Testis (tissue), 3 donors: Measurements from ENCODE around the gene RBM6. TPM values are rescaled to one million over a fixed set of nuclear protein-coding genes. Genes with fewer than 3 reads are reported as not detected.

Experiments
- DNase-seq: peaks from one replicate; pipeline ENCODE4 v3.0.0-alpha.2; 2019
- H3K27ac ChIP-seq, 2 donors: fragments of 200-600 bp; sonication (generic); one replicate each; pipeline ENCODE4 v1.5.1; 2019
- H3K27me3 ChIP-seq: fragments of 200-600 bp; sonication (generic); one replicate; pipeline ENCODE4 v1.5.1; 2019
- H3K36me3 ChIP-seq: fragments of 200-600 bp; sonication (generic); one replicate; pipeline ENCODE4 v1.5.1; 2017; ENCODE audit warnings: low read depth; ENCODE audit errors: missing control alignments
- H3K4me1 ChIP-seq: fragments of 200-600 bp; sonication (generic); one replicate; pipeline ENCODE4 v1.5.1; 2019
- H3K4me3 ChIP-seq, 2 donors: fragments of 200-600 bp; sonication (generic); one replicate each; pipeline ENCODE4 v1.5.1; 2017 to 2019
- H3K9me3 ChIP-seq: fragments of 200-600 bp; sonication (generic); one replicate; pipeline ENCODE4 v1.5.1; 2017
- CTCF ChIP-seq, 3 experiments: fragments of 450-650 bp in 2 of 3; fragments of 200-600 bp in 1 of 3; sonication (generic) in 1 of 3; IDR thresholded peaks; one replicate each; pipeline ENCODE4 v1.5.1; 2016 to 2019; ENCODE audit warnings: antibody characterized with exemption in 3 of 3, mild to moderate bottlenecking in 2 of 3, moderate library complexity in 1 of 3
- POLR2A ChIP-seq: fragments of 450-650 bp; IDR thresholded peaks from one replicate; pipeline ENCODE4 v1.6.1; 2017; ENCODE audit warnings: antibody characterized with exemption, mild to moderate bottlenecking, moderate library complexity
- WGBS, 2 donors: methylation state at CpG; one replicate each; pipeline ENCODE4 v1.1.5; 2018; 5-methylcytosine and 5-hydroxymethylcytosine counted together
- intact Hi-C: fragments of 100-400 bp; cut with DNase I; formaldehyde crosslinking; loops from one replicate; pipeline ENCODE4 v1.15.1; 2023; ENCODE audit warnings: low total_unique reads
- polyA plus RNA-seq: library from polyadenylated mRNA; stranded (reverse); fragments of 350-450 nt; fragmentation: Illumina TruSeq; extraction: RNeasy Lipid Tissue Mini Kit (QIAGEN cat#74804); gene quantifications from one replicate; pipeline ENCODE4 v1.2.3, GENCODE V29; 2014; ENCODE audit warnings: low read depth, low replicate concordance; ENCODE audit not compliant: insufficient read depth
- total RNA-seq, 2 donors: library from RNA; depleted of rRNA; stranded (reverse); fragments of >200 nt; gene quantifications; one replicate each; pipeline ENCODE4 v1.2.3, GENCODE V29; 2016

RBM6 gene
- total and polyA plus RNA-seq, 3 donors from 2014 or later, result 104 to 229 (median 212) TPM

- TF ChIP-seq POLR2A (no peak), CTCF (IDR thresholded peaks at IDR 0.05) (no peak)
- H3K4me1 ChIP-seq, result peaks cover 37% of the 10 kb centered on the region
- H3K36me3 ChIP-seq, result no peaks in the 10 kb centered on the region
- 83 to 84% methylated on average over 11 to 14 of the region's 14 CpGs for WGBS, 2 donors
- no peak overlapping the region for H3K4me3 ChIP-seq
- no peak overlapping the region for H3K27ac ChIP-seq
- intact Hi-C loops, result loop anchor here (5.0 kb wide), 1 partner anchor 64 kb away; no protein-coding TSS in a partner anchor
- no peaks in the 10 kb centered on the region for H3K9me3 ChIP-seq
- DNase-seq, result no peak
- H3K27me3 ChIP-seq, result no peaks in the 10 kb centered on the region
Observed at GRCh38 chr3:50122661-50123391, 182.9 kb downstream of the RBM6 start.

- TF ChIP-seq CTCF (IDR thresholded peaks at IDR 0.05), result no peak
- no peak for TF ChIP-seq POLR2A
- H3K27ac ChIP-seq, result no peak overlapping the region
- no peak for DNase-seq
- no peaks in the 10 kb centered on the region for H3K27me3 ChIP-seq
- 90 to 93% methylated on average over 4 of the region's 4 CpGs for WGBS, 2 donors
- H3K4me3 ChIP-seq, result no peak overlapping the region
- intact Hi-C loops, result loop anchor here (5.0 kb wide), 1 partner anchor 64 kb away; no protein-coding TSS in a partner anchor
- H3K9me3 ChIP-seq, result no peaks in the 10 kb centered on the region
- no peaks in the 10 kb centered on the region for H3K36me3 ChIP-seq
- peaks cover 37% of the 10 kb centered on the region for H3K4me1 ChIP-seq
Observed at GRCh38 chr3:50123394-50124051, 183.6 kb downstream of the RBM6 start.

- no peaks in the 10 kb centered on the region for H3K27me3 ChIP-seq
- no peaks in the 10 kb centered on the region for H3K9me3 ChIP-seq
- no peaks in the 10 kb centered on the region for H3K36me3 ChIP-seq
- peaks cover 37% of the 10 kb centered on the region for H3K4me1 ChIP-seq
- intact Hi-C loops, result loop anchor here (5.0 kb wide), 1 partner anchor 63 kb away; no protein-coding TSS in a partner anchor
- no peak overlapping the region for H3K27ac ChIP-seq
- H3K4me3 ChIP-seq, result no peak overlapping the region
- TF ChIP-seq CTCF (IDR thresholded peaks at IDR 0.05) (no peak), POLR2A (no peak)
- no peak for DNase-seq
- 32 to 36% methylated on average over 8 to 15 of the region's 15 CpGs for whole genome bisulfite sequencing, 2 donors
Observed at GRCh38 chr3:50124052-50124799, 184.3 kb downstream of the RBM6 start.

GRCh38 chr3:50124800-50125178 is 184.8 kb downstream of the RBM6 start:
- Histone ChIP-seq H3K27ac (no peak overlapping the region), H3K4me3 (no peak overlapping the region), H3K9me3 (no peaks in the 10 kb centered on the region), H3K4me1 (peaks cover 37% of the 10 kb centered on the region), H3K27me3 (no peaks in the 10 kb centered on the region), H3K36me3 (no peaks in the 10 kb centered on the region)
- no peak for DNase-seq
- WGBS, 2 donors, result 26 to 65% methylated on average over 2 to 12 of the region's 12 CpGs
- intact Hi-C loops, result loop anchor here (5.0 kb wide), 1 partner anchor 63 kb away; no protein-coding TSS in a partner anchor
- TF ChIP-seq POLR2A, result no peak
- no peak for TF ChIP-seq CTCF (IDR thresholded peaks at IDR 0.05)
